HepG2 (cell line): ENCODE data around the gene ZC3H7B. TPM values are rescaled to one million over a fixed set of nuclear protein-coding genes. Genes with fewer than 3 reads are reported as not detected.

Source experiments
- CBX2 ChIP-seq, 2 experiments: fragments of 200-600 bp in 1 of 2; sonication (generic); formaldehyde crosslinking in 1 of 2; IDR thresholded peaks; 2 replicates each; pipeline versions ENCODE4 v1.7.0 to v1.8.1; 2018 to 2022; ENCODE audit warnings: low read depth in 2 of 2, low read length in 1 of 2, mild to moderate bottlenecking in 1 of 2, missing genetic modification reagents in 1 of 2
- DPF2 ChIP-seq: sonication (generic); formaldehyde crosslinking; IDR thresholded peaks from 2 replicates; pipeline ENCODE4 v1.4.0; 2020; ENCODE audit warnings: mild to moderate bottlenecking, low read depth, missing genetic modification reagents, borderline replicate concordance
- ESRRA ChIP-seq: sonication (generic); formaldehyde crosslinking; IDR thresholded peaks from 2 replicates; pipeline ENCODE4 v1.5.1; 2020; ENCODE audit warnings: mild to moderate bottlenecking, low read depth, missing genetic modification reagents
- FOXK2 ChIP-seq: fragments of 450-650 bp; IDR thresholded peaks from 2 replicates; pipeline ENCODE4 v1.6.1; 2016
- HDAC1 ChIP-seq: sonication (generic); formaldehyde crosslinking; IDR thresholded peaks from 2 replicates; pipeline ENCODE4 v1.5.1; 2020; ENCODE audit warnings: mild to moderate bottlenecking, missing genetic modification reagents
- HMG20A ChIP-seq: IDR thresholded peaks from 2 replicates; pipeline ENCODE4 v1.6.1; 2016; ENCODE audit warnings: borderline replicate concordance
- KLF13 ChIP-seq: sonication (generic); formaldehyde crosslinking; IDR thresholded peaks from 2 replicates; pipeline ENCODE4 v1.4.0; 2020; ENCODE audit warnings: mild to moderate bottlenecking, missing genetic modification reagents
- NRL ChIP-seq: sonication (generic); formaldehyde crosslinking; IDR thresholded peaks from 2 replicates; pipeline ENCODE4 v1.5.0; 2020; ENCODE audit warnings: missing genetic modification reagents, mild to moderate bottlenecking, moderate library complexity, borderline replicate concordance
- PREB ChIP-seq: sonication (generic); formaldehyde crosslinking; IDR thresholded peaks from 2 replicates; pipeline ENCODE4 v1.4.0; 2020; ENCODE audit warnings: missing genetic modification reagents
- TGIF2 ChIP-seq: IDR thresholded peaks from 2 replicates; pipeline ENCODE4 v1.6.1; 2016; ENCODE audit warnings: control low read depth, missing compliant biosample characterization
- THYN1 ChIP-seq: sonication (generic); formaldehyde crosslinking; IDR thresholded peaks from 2 replicates; pipeline ENCODE4 v1.8.1; 2023; ENCODE audit warnings: low read depth, mild to moderate bottlenecking, moderate library complexity, missing genetic modification reagents, borderline replicate concordance
- U2AF1 ChIP-seq: fragments of 200-400 bp; formaldehyde crosslinking; optimal IDR thresholded peaks from 2 replicates; pipeline ENCODE3; 2017; ENCODE audit warnings: mild to moderate bottlenecking, low read depth, low read length
- ZFP41 ChIP-seq: sonication (generic); formaldehyde crosslinking; IDR thresholded peaks from 2 replicates; pipeline ENCODE4 v1.4.0; 2020; ENCODE audit warnings: mild to moderate bottlenecking, missing genetic modification reagents, borderline replicate concordance
- ZGPAT ChIP-seq: IDR thresholded peaks from 2 replicates; pipeline ENCODE4 v1.6.1; 2016; ENCODE audit warnings: mild to moderate bottlenecking
- ZNF230 ChIP-seq: sonication (generic); formaldehyde crosslinking; IDR thresholded peaks from 2 replicates; pipeline ENCODE4 v1.4.0; 2020; ENCODE audit warnings: mild to moderate bottlenecking, missing genetic modification reagents
- ZNF232 ChIP-seq: sonication (generic); formaldehyde crosslinking; IDR thresholded peaks from 2 replicates; pipeline ENCODE4 v1.4.0; 2020; ENCODE audit warnings: missing genetic modification reagents, borderline replicate concordance
- ZNF280D ChIP-seq: sonication (generic); formaldehyde crosslinking; IDR thresholded peaks from 2 replicates; pipeline ENCODE4 v1.5.1; 2020; ENCODE audit warnings: mild to moderate bottlenecking, missing genetic modification reagents
- ZNF296 ChIP-seq: sonication (generic); formaldehyde crosslinking; conservative IDR thresholded peaks from 2 replicates; pipeline ENCODE4 v1.5.0; 2020; ENCODE audit warnings: mild to moderate bottlenecking, missing genetic modification reagents
- ZNF337 ChIP-seq: sonication (generic); formaldehyde crosslinking; IDR thresholded peaks from 2 replicates; pipeline ENCODE4 v1.5.1; 2020; ENCODE audit warnings: missing genetic modification reagents, low read depth, mild to moderate bottlenecking, borderline replicate concordance
- ZNF563 ChIP-seq: sonication (generic); formaldehyde crosslinking; IDR thresholded peaks from 2 replicates; pipeline ENCODE4 v1.8.0; 2022; ENCODE audit warnings: mild to moderate bottlenecking, moderate library complexity, missing genetic modification reagents
- ZNF766 ChIP-seq: sonication (generic); formaldehyde crosslinking; IDR thresholded peaks from 2 replicates; pipeline ENCODE4 v1.5.0; 2020; ENCODE audit warnings: missing genetic modification reagents, borderline replicate concordance
- ZSCAN29 ChIP-seq: sonication (generic); formaldehyde crosslinking; conservative IDR thresholded peaks from 2 replicates; pipeline ENCODE4 v1.4.0; 2020; ENCODE audit warnings: mild to moderate bottlenecking, missing genetic modification reagents
- polyA plus RNA-seq, 8 experiments: library from polyadenylated mRNA; depleted of rRNA in 3 of 8; stranded (reverse) in 7 of 8; unstranded in 1 of 8; fragments of >200 nt; fragmentation: Illumina TruSeq in 4 of 8; extraction: Trizol in 4 of 8; gene quantifications; 2 replicates each; pipeline versions ENCODE4 v1.2.1 to v1.2.3, GENCODE V29; 2011 to 2016; ENCODE audit warnings: low read depth in 4 of 8, missing spikeins in 1 of 8, mixed read lengths in 1 of 8; ENCODE audit not compliant: insufficient read depth in 1 of 8
- total RNA-seq, 5 experiments: library from RNA; depleted of rRNA; stranded (reverse); fragments of >200 nt; fragmentation: Illumina TruSeq; extraction: Trizol; gene quantifications; 2 replicates each; pipeline ENCODE4 v1.2.3, GENCODE V29; 2016; ENCODE audit warnings: low read depth in 1 of 5

ZC3H7B gene
- total and polyA plus RNA-seq, 2 of the 13 experiments (the other 11 are each of a cell fraction or from before 2014, with no cell fraction given) = 26.4 to 37.2 TPM

GRCh38 chr22:41285820-41286638 lies 15.3 kb upstream of the ZC3H7B start, which contains the start of gene RANGAP1 (continued):
- TF ChIP-seq CBX2 (IDR thresholded peaks at IDR 0.05; ENCODE audit: low read depth, low read length) (no peak), CBX2 (CRISPR knock-in tag; IDR thresholded peaks at IDR 0.05; ENCODE audit: low read depth) (no peak), U2AF1 (no peak), ZNF280D (CRISPR knock-in tag) (no peak), PREB (no peak), ZFP41 (CRISPR knock-in tag) (0 out of 2 replicates have a peak, but pooled peaks have one; percentile 35), HDAC1 (peak; percentile 82), FOXK2 (peak; percentile 29; the same call in 1 of the 2 replicates), ZGPAT (peak; percentile 33), ZNF563 (CRISPR knock-in tag) (peak; percentile 76), HMG20A (CRISPR knock-in tag) (no peak), ZNF337 (CRISPR knock-in tag) (no peak), ZNF296 (no peak), ZNF232 (CRISPR knock-in tag) (peak; percentile 45; the same call in 1 of the 2 replicates), ESRRA (CRISPR knock-in tag) (no peak; the same call in 1 of the 2 replicates), NRL (CRISPR knock-in tag) (0 out of 2 replicates have a peak, but pooled peaks have one; percentile 10), ZSCAN29 (CRISPR knock-in tag) (peak; percentile 43; the same call in 1 of the 2 replicates), DPF2 (no peak), ZNF230 (CRISPR knock-in tag) (no peak), KLF13 (no peak), THYN1 (no peak), TGIF2 (no peak; the same call in 1 of the 2 replicates), ZNF766 (peak; percentile 26; the same call in 1 of the 2 replicates)
